PC-3 (cell line): ENCODE results near the gene CARHSP1. TPM values are rescaled to one million over a fixed set of nuclear protein-coding genes. Genes with fewer than 3 reads are reported as not detected.
"Not testable (repeated sequence)": the region's sequence is repeated elsewhere in the genome, so short reads cannot be mapped to it uniquely, and the experiment has no call there.

ENCODE experiments used
- ATAC-seq: fragments of 200-7000 bp; cut with Tn5 transposase; 2 replicates; pipeline ENCODE4 v1.9.1; 2020; ENCODE audit warnings: mild to moderate bottlenecking, moderate library complexity
- Bru-seq: library from RNA; stranded (reverse); fragments of 400-500 nt; gene quantifications from one replicate; lab custom pipeline; 2021; lab: Mats Ljungman, UMichigan
- BruChase-seq, 2 experiments: library from RNA; stranded (reverse); fragments of 400-500 nt; gene quantifications; one replicate each; lab custom pipeline; 2021; lab: Mats Ljungman, UMichigan
- BruUV-seq: library from RNA; stranded (reverse); fragments of 400-500 nt; replicated peaks from 2 replicates; lab custom pipeline; 2021; lab: Mats Ljungman, UMichigan
- CTCF ChIA-PET: fragments of 300-600 bp; sonication (Branson Sonifier 250); formaldehyde crosslinking; loops from one replicate; lab custom pipeline; 2022; ENCODE audit warnings: antibody characterized with exemption; lab: Charles Lee
- POLR2A ChIA-PET: fragments of 300-600 bp; sonication (Branson Sonifier 250); formaldehyde crosslinking; loops from one replicate; lab custom pipeline; 2022; ENCODE audit warnings: antibody characterized with exemption; ENCODE audit not compliant: unreplicated experiment; lab: Charles Lee
- DNase-seq: peaks from one replicate; pipeline ENCODE4 v3.0.0-alpha.2; 2015
- H2AFZ ChIP-seq: fragments of 300-600 bp; sonication (generic); 2 replicates; pipeline ENCODE4 v1.6.0; 2016; ENCODE audit warnings: antibody characterized with exemption, low read length
- H3F3A ChIP-seq: fragments of 300-600 bp; sonication (generic); one replicate; pipeline ENCODE4 v1.6.0; 2017; ENCODE audit warnings: antibody characterized with exemption, low read length, control low read depth, mild to moderate bottlenecking; ENCODE audit not compliant: unreplicated experiment
- H3K27ac ChIP-seq: fragments of 300-600 bp; sonication (generic); 2 replicates; pipeline ENCODE4 v1.5.1; 2016; ENCODE audit warnings: mild to moderate bottlenecking, low read length
- H3K27me3 ChIP-seq: fragments of 300-600 bp; sonication (generic); 2 replicates; pipeline ENCODE4 v1.6.1; 2016; ENCODE audit warnings: low read length, mixed read lengths
- H3K36me3 ChIP-seq: fragments of 300-600 bp; sonication (generic); 2 replicates; pipeline ENCODE4 v1.6.1; 2016; ENCODE audit warnings: low read depth, mixed run types, low read length, mixed read lengths
- H3K4me1 ChIP-seq: fragments of 300-600 bp; sonication (generic); 2 replicates; pipeline ENCODE4 v1.5.1; 2016; ENCODE audit warnings: low read length; ENCODE audit not compliant: insufficient read depth
- H3K4me2 ChIP-seq: fragments of 300-600 bp; sonication (generic); 2 replicates; pipeline ENCODE4 v1.6.0; 2016; ENCODE audit warnings: low read length
- H3K4me3 ChIP-seq: fragments of 300-600 bp; sonication (generic); 2 replicates; pipeline ENCODE4 v1.5.1; 2016; ENCODE audit warnings: mild to moderate bottlenecking, low read length, mixed read lengths
- H3K79me2 ChIP-seq: fragments of 300-600 bp; sonication (generic); 2 replicates; pipeline ENCODE4 v1.6.1; 2017; ENCODE audit warnings: low read length, mixed read lengths
- H3K9ac ChIP-seq: fragments of 300-600 bp; sonication (generic); 2 replicates; pipeline ENCODE4 v1.6.0; 2016; ENCODE audit warnings: mild to moderate bottlenecking, low read length
- H3K9me2 ChIP-seq: fragments of 300-600 bp; sonication (generic); replicated peaks from 2 replicates; pipeline ENCODE4 v1.6.1; 2016; ENCODE audit warnings: mixed run types, low read length, mixed read lengths
- H3K9me3 ChIP-seq: fragments of 300-600 bp; sonication (generic); 2 replicates; pipeline ENCODE4 v1.6.1; 2016; ENCODE audit warnings: low read length, mixed read lengths
- H4K20me1 ChIP-seq: fragments of 300-600 bp; sonication (generic); 2 replicates; pipeline ENCODE4 v1.6.1; 2016; ENCODE audit warnings: low read length, mixed read lengths
- EZH2 ChIP-seq: fragments of 300-600 bp; sonication (generic); IDR thresholded peaks from one replicate; pipeline ENCODE4 v1.6.1; 2017; ENCODE audit warnings: antibody characterized with exemption, mild to moderate bottlenecking, low read length; ENCODE audit not compliant: unreplicated experiment
- EZH2phosphoT487 ChIP-seq: fragments of 300-600 bp; sonication (generic); IDR thresholded peaks from 2 replicates; pipeline ENCODE4 v1.6.1; 2018; ENCODE audit warnings: mild to moderate bottlenecking, antibody characterized with exemption, low read length, borderline replicate concordance
- intact Hi-C: fragments of 100-400 bp; cut with micrococcal nuclease; formaldehyde crosslinking; loops from 2 replicates; pipeline ENCODE4 v1.9.0; 2023
- long read RNA-seq: library from polyadenylated mRNA; unstranded; transcript quantifications from one replicate; pipeline ENCODE4 v2.0.0, GENCODE V29; 2021; ENCODE audit not compliant: unreplicated experiment
- total RNA-seq: library from RNA; depleted of rRNA; stranded (reverse); fragments of >200 nt; gene quantifications from 2 replicates; pipeline ENCODE4 v1.2.3, GENCODE V29; 2014; rRNA removed
- TF ChIP-seq, protein P1 (sequence below): fragments of 300-600 bp; sonication (generic); conservative IDR thresholded peaks from 2 replicates; pipeline ENCODE4 v1.5.1; 2017; ENCODE audit warnings: antibody characterized with exemption, low read depth, mild to moderate bottlenecking, low read length

Gene CARHSP1
- total RNA-seq (138 and 142 TPM in 2 replicates), Bru-seq, nascent RNA (percentile 63 among the genes with signal in this experiment), BruChase-seq, experiment 1, labeled RNA remaining after a 6-hour chase (percentile 77 among the genes with signal in this experiment), BruChase-seq, experiment 2, labeled RNA remaining after a 2-hour chase (percentile 66 among the genes with signal in this experiment)
- long read RNA-seq, transcript CARHSP1-201 (4 exons, 746 nt), result major isoform, 21 of 72 reads
- long read RNA-seq, partial matches to known transcripts, result 1 of 72 reads
- long read RNA-seq, other reads (novel, unspliced or antisense), result 49 of 72 reads

DNA sequence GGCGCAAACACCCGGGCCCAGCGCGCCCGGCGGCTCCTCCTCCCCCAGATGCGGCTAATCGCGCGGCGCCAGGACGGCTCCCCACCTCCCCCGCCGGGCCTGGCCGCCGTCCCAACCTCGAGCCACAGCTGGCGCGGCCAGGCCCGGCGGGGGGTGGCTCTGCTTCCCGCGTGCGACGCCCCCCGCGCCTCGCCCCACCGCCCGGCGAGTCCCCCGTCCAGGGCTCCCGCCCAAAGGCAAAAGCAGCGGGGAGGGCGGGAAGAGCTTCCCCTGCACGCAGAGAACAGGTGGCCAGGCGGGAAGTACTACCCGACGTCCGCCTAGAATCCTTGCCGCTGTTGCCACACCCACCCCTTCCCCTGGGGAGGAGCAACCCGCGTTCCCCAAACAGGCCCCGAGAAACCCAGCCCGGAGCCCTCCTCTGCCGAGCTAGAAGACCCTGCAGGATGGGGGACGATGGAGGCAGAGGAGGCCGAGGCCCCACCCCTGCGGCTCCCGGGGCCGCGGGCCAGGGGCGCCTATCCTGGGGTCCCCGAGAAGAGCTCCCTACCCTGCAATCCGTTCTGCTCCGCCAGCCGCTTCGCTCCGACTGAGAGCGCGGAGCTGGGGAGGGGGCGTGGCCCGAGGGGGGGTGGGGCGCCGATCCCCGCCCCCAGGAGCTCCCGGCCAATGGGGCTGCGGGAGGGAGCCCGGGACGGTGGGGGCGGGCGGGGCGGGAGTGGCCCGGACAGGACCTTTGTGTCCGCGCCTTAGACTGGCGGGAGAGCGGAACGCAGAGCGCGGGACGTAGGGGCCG is at the start of gene CARHSP1:
TSS of gene CARHSP1 (minus strand) at position 591 of the 796 bp plus-strand sequence. CDS start 9,678 bp downstream, outside the sequence.
- peaks cover 24% of the 10 kb centered on the region; the same call in 1 of the 2 replicates for H4K20me1 ChIP-seq
- H3K4me3 ChIP-seq, result peak within 1 kb of the TSS; percentile 92
- BruUV-seq, result no TSS peak
- ChIA-PET CTCF (interaction anchor here (0.6 to 0.7 kb wide), 2 partner anchors 16 to 20 kb away, joined by 3 to 5 read pairs; no protein-coding TSS in a partner anchor), POLR2A (interaction anchor here (0.7 kb wide), 1 partner anchor 213 kb away, joined by 3 read pairs; no protein-coding TSS in a partner anchor)
- H2AFZ ChIP-seq, result peak within 1 kb of the TSS; percentile 75
- intact Hi-C loops, result loop anchor here (5.0 kb wide), 1 partner anchor 71 kb away; the partner anchor contains the start of genes PMM2 and TMEM186
- TF ChIP-seq EZH2 (no peak), EZH2phosphoT487 (no peak)
- TF ChIP-seq, protein P1, sequence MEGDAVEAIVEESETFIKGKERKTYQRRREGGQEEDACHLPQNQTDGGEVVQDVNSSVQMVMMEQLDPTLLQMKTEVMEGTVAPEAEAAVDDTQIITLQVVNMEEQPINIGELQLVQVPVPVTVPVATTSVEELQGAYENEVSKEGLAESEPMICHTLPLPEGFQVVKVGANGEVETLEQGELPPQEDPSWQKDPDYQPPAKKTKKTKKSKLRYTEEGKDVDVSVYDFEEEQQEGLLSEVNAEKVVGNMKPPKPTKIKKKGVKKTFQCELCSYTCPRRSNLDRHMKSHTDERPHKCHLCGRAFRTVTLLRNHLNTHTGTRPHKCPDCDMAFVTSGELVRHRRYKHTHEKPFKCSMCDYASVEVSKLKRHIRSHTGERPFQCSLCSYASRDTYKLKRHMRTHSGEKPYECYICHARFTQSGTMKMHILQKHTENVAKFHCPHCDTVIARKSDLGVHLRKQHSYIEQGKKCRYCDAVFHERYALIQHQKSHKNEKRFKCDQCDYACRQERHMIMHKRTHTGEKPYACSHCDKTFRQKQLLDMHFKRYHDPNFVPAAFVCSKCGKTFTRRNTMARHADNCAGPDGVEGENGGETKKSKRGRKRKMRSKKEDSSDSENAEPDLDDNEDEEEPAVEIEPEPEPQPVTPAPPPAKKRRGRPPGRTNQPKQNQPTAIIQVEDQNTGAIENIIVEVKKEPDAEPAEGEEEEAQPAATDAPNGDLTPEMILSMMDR, result no peak
- H3K79me2 ChIP-seq, result peaks cover 46% of the 10 kb centered on the region
- H3K36me3 ChIP-seq, result no peaks in the 10 kb centered on the region
- peak within 1 kb of the TSS; percentile 100 for H3K4me2 ChIP-seq
- peak within 1 kb of the TSS; percentile 79 for H3K9ac ChIP-seq
- peak within 1 kb of the TSS; percentile 59 for H3K27ac ChIP-seq
- H3K27me3 ChIP-seq, result no peaks in the 10 kb centered on the region
- DNase-seq, result peak; percentile 84
- ATAC-seq, result peak; percentile 69
- peaks cover 23% of the 10 kb centered on the region for H3K4me1 ChIP-seq
- no peaks in the 10 kb centered on the region for H3K9me3 ChIP-seq
- H3F3A ChIP-seq, result peaks cover 5% of the 10 kb centered on the region
- no peaks in the 10 kb centered on the region for H3K9me2 ChIP-seq

DNA sequence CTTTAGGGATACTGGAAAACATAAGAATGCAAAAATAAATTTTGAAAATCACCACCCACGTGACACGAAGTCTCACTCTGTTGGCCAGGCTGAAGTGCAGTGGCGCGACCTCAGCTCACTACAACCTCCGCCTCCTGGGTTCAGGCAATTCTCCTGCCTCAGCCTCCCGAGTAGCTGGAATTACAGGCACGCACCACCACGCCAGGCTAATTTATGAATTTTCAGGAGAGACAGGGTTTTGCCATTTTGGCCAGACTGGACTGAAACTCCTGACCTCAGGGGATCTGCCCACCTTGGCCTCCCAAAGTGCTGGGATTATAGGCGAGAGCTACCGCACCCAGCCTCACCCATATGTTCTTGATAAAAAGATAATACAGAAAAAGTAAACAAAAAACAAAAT is 48.5 kb upstream of the CARHSP1 start:
- ATAC-seq, H3K4me1 ChIP-seq, DNase-seq, H3K4me3 ChIP-seq, H4K20me1 ChIP-seq, H3K4me2 ChIP-seq, BruUV-seq, H3K79me2 ChIP-seq, H3K9ac ChIP-seq, H3K27me3 ChIP-seq, H3K9me3 ChIP-seq, CTCF ChIA-PET, H2AFZ ChIP-seq, H3K9me2 ChIP-seq, POLR2A ChIA-PET, H3K27ac ChIP-seq, intact Hi-C loops, H3F3A ChIP-seq: not testable (repeated sequence)
- peaks cover 49% of the 10 kb centered on the region for H3K36me3 ChIP-seq

DNA sequence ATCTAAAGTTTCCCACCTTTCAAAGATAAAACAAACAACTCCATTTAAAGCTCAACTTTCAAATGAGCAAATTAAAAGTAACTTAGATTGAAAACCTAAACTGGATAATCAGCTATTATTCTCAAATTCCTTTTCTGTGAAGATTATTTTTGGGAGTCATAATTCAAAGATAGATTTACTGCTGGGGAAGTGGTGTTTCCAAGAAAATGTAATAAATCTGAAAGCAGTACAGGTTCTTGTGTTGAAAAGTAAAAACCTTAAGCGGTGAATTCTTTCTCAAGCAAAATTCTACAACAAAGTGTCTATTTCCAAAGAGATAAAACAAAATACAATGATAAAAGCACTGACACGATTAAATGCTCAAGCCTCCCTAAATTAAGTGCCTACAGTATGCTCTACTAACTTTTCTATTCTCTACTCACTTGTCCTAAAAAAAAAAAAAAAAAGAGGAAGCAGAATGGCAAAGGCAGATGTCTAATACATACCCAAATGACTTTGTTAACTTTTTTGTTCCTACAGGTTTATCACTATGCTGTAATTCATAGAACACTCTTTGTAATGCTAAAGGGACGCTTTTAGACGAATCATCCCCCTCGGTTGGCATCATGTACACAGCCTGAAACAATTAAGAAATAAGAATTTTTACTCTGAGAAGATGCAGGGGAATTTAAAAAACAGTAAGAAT is 47.9 kb upstream of the CARHSP1 start:
- ChIA-PET CTCF (no interaction called here), POLR2A (no interaction called here)
- peaks cover 8% of the 10 kb centered on the region for H3K4me1 ChIP-seq
- H3K9me2 ChIP-seq, result no peaks in the 10 kb centered on the region
- peaks cover 47% of the 10 kb centered on the region for H3K36me3 ChIP-seq
- no peak overlapping the region for H2AFZ ChIP-seq
- H3K27ac ChIP-seq, result no peak overlapping the region
- no peak overlapping the region for H3K9ac ChIP-seq
- H3F3A ChIP-seq, result no peaks in the 10 kb centered on the region
- 0 out of 2 replicates have a peak, but pooled peaks cover 4% of the 10 kb centered on the region for H3K79me2 ChIP-seq
- no peak overlapping the region for H3K4me3 ChIP-seq
- no peak overlapping the region for H3K4me2 ChIP-seq
- TF ChIP-seq, protein P1, result no peak
- no peak for TF ChIP-seq EZH2
- no peak for TF ChIP-seq EZH2phosphoT487
- BruUV-seq, result no TSS peak
- no peak for ATAC-seq
- H3K9me3 ChIP-seq, result no peaks in the 10 kb centered on the region
- DNase-seq, result no peak
- intact Hi-C loops, result no loop called here
- no peaks in the 10 kb centered on the region for H3K27me3 ChIP-seq
- H4K20me1 ChIP-seq, result no peaks in the 10 kb centered on the region
